DMS153 treated with DMSO at 0.1 percent for 48 hours (cell line): ENCODE results near the gene SULT1C4.
"Not testable (repeated sequence)": the region's sequence is repeated elsewhere in the genome, so short reads cannot be mapped to it uniquely, and the experiment has no call there.

ENCODE experiments used
- DNase-seq: peaks from one replicate; lab custom pipeline; 2025; ENCODE audit not compliant: unreplicated experiment; lab: John Stamatoyannopoulos, UW

Gene SULT1C4

DNA sequence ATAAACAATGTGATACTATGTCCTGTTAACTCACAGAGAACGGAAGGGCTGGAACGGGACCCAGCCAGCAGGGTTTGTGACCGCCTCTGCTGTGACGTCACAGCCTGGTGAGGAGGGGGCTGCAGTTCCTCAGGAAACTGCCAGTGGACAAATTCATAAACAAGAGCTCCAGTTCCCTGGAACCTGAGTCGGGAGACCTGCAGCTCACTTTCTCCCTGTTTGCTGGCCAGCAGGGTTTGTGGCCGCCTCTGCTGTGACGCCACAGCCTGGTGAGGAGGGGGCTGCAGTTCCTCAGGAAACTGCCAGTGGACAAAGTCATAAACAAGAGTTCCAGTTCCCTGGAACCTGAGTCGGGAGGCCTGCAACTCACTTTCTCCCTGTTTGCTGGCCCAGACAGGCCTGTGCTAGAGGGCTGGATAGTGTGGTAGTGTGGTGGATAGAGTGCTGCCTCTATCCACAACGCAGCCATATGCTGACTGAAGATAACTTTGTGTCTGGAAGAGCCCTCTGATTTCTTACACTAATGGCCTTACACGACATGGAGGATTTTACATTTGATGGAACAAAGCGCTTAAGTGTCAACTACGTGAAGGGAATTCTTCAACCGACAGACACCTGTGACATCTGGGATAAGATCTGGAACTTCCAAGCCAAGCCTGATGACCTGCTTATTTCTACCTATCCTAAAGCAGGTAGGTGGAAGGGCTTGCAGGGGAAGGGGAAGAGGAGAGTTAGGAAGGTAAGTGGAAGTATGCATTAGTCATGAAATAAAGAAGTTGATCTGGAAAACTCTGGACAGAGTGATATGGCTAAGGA is at the start of gene SULT1C4:
SULT1C4 (plus strand) TSS at position 140 of the 816 bp plus-strand sequence; CDS start at position 524, 384 bp downstream.
- no peak for DNase-seq

DNA sequence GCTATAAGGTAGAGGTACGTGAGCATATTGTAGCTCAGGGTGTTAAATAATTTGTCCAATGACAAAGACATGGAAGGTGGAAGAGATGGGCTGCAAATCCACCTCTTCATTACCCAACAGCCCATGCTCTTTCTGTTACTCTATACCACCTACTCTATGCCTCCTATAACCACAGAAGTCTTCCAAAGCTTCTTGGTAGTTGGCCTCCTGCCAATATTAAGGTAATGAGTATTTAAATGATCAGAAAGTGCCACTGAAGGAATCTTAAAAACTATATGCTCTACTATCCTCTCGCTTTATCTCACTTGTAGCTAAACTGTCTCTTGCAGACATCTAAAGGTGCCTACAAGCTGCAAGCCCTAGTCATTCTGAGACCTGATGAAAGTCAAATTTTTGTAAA is 48.0 kb upstream of the SULT1C4 start:
- DNase-seq: no peak

DNA sequence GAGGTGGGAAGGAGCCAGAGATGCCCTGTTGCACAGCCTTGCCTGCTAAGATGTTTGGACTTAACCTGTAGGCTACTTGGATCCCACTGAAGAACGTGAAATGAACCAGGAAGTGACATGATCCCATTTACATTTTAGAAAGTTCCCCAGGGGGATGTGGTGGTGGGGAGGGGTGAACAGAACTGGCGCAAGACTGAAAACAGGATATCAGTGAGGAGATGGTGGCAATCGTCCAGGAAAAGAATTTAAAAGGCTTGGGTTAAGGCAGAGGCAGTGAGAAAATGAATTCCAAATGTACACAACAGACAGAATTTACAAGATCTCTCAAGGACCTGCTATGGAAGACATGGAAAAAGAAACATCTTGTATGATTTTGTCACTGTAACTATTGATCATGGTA is 46.8 kb upstream of the SULT1C4 start:
- DNase-seq: no peak

DNA sequence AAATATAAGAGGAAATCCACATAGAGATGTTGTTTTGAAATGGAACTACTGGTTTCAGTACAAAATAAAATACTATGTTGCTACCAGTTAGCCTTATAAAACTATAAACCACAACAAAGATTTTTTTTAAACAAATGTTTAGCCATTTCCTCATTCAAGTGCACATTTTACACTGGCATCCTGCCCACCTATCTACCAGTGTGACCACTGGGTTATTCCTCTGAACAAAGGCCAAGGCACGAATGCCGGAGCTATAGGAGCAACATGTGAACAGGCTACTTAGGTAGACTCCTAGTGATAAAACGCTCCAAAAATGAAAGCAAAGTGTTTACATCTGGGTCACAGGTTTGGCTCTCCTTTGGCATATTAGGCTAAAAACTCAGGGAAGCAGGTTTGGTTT is 31.8 kb upstream of the SULT1C4 start:
- no peak for DNase-seq

DNA sequence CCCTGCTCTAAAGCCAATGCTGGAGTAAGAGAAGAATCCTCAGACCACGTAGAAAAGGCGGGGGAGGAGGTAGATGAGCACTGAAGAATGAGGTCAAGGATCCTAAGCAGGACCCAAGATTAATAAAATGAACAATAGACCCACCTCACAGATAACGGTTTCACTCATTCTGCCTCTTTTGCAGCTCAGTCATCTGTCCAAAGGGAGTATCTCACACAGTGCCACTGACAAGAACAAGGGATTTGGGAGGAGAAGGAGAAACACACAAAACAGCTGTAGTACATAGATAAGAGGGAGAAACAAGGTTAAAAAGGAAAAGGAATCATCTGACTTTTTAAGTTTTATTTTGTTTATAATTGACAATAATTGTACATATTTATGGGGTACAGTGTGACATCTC is 30.9 kb upstream of the SULT1C4 start:
- no peak for DNase-seq

DNA sequence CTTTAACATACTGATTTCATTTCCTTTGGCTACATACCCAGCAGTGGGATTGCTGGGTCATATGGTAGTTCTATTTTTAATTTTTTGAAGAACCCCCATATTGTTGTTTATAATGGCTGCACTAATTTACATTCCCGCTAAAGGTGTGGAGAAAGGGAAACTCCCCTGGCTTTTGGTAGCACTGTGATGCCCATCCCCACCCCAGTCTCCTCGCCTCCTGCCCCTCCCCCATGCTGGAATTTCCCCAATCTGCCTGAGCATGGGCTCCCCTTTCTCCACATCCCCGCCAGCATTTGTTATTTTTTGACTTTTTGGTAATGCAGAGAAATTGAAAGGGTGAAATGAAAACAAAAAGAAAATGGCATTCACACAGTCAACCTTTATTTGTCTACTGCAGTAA is 30.0 kb upstream of the SULT1C4 start:
- no peak for DNase-seq

DNA sequence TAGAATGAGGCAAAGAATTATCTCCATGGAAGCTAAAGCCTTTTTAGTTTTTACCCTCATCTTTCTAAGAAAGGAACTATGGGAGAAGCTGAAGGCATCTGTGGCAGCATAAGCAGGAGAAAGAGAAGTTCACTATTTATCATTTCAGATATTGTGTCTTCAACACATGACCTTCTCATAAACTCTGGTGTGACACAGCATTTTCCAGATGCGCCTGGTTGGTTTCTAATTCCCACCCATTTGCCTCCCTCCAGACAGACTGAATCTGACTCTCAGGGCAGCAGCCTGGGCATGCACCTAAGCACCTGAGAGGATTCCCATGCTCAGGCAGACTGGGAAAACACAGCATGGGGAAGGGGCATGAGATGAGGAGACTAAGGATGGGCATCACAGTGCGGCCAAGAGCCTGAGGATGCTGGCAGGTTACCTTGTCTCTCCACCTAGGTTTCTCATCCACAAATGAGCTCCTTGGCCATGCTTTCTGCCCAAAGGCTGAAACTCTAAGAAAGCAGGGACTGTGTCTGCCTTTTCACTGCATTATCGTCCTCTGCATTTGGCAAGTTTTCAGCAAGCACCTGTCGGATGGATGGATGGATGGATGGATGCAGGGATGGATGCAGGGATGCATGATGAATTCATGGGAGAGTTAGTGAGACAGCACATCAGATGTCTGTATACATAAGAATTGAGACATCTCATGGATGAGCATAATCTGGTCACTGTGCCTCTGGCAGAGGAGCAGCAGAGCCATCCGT is 28.8 kb upstream of the SULT1C4 start:
- no peak for DNase-seq

DNA sequence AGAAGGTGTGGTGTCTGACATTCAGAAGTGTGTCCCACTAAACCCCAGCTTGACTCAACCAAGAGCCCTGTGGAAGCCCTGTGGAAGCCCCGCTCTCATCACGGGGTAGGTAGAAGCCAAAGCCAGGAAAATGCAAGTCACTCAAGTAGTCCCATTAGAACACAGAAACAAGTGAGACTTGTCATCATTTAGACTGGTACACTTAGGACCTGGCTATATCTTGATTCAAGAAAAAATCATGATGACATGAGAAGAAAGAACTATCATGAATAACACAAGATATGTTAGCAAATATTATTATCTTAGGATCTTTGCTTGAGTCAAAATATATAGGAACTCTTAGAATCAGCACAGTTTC is 28.2 kb upstream of the SULT1C4 start:
- no peak for DNase-seq

DNA sequence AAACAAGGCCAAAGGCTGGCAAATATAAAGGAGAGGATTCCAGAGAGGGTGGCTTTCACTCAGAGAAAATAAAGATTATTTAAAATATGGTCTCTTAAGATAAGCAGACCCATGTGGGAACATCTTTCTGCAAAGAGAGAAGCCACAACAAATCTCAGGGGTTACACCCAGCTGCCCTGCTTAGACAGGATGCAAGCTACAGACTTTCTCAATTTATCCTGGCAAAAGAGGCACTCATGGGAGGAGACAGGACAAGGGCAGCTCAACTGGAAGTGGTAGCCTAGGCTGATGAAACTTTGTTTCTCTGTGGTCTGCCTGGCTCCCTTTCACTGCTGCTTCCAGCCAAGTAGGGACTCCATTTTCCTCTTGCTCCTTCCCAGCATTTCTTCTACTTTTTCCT is 25.9 kb upstream of the SULT1C4 start:
- no peak for DNase-seq

DNA sequence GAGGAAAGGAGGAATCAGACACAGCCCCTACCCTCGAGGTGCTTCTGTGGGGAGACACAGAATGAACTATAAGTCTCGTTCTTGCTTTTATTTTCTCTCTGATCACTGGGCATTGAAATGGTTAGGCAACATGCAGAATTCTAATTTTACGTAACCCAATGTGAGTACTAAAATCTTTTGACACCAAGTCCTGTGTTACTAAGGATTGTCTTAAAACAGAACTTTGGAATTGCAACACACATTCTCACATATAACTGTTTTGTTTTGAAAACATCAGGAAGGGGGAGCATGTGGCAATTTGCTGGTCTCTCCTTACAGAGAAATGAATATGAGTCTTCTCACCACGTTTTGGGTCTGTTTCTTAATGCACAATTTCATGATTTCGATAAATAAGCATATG is 23.6 kb upstream of the SULT1C4 start:
- no peak for DNase-seq

DNA sequence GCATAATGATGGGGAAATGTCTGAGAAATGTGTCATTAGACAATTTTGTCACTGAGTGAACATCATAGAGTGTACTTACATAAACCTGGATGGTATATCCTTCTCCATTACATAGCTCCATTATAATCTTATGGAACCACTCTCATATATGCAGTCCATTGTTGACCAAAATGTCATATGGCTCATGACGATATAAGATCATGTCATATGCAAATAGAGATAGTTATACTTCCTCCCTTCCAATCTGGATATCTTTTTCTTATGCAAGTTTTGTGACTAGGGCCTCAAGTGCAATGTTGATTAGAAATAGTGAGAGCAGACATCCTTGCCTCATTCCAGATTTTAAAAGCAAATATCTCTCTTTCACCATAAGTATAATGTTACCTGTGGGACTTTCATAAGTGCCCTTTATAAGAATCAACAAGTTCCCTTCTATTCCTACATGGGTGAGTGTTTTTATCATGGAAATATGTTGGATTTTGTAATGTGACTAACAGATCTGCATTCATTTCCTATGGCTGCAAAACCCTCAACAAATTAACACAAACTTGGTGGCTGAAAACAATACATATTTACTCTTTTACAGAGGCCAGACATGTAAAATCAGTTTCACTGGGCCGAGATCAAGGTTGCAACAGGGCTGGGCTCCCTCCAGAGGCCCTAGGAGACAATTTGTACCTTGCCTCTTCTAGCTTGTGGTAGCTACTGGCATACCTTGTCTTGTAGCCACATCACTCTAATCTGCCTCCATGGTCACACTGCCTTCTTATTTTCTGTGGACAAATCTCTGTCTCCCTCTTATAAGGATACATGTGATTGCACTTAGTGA is 21.6 kb upstream of the SULT1C4 start:
- DNase-seq: no peak

DNA sequence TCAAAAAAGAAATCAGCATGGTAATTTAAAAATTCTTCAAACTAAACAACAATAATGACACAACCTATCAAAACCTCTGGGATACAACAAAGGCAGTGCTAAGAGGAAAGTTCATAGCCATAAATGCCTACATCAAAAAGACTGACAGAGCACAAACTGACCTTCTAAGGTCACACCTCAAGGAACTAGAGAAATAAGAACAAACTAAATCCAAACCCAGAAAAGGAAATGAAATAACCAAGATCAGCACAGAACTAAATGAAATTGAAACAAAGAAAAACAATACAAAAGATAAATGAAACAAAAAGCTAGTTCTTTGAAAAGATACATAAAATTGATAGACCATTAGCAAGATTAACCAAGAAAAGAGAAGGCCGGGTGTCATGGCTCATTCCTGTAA is 18.4 kb upstream of the SULT1C4 start:
- DNase-seq: not testable (repeated sequence)

DNA sequence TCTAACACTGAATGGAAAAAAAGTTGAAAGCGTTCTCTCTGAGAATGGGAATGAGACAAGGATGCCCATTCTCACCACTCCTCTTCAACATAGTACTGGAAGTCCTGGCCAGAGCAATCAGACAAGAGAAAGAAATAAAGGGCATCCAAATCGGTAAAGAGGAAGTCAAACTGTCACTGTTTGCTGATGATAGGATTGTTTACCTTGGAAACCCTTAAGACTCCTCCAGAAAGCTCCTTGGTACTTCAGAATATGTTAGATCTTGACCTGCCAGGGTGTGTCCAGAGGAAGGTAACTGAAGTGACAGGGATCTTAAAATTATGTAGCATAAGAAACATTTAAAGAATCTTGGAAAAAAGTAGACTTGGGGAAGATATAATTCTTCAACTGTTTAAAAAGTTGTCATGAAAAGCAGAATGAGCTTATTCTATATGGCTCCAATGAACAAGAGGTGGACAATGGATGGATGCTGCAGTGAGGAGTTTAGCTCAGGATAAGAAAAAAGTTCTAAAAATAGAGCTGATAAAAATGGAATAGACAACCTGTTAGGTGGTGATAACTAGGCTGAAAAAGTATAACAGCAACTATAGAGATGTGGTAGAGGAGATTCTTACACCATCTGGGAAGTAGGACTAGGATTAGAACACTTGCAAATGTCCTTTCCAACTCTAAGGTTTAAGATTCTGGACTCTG is 16.8 kb upstream of the SULT1C4 start:
- no peak for DNase-seq

DNA sequence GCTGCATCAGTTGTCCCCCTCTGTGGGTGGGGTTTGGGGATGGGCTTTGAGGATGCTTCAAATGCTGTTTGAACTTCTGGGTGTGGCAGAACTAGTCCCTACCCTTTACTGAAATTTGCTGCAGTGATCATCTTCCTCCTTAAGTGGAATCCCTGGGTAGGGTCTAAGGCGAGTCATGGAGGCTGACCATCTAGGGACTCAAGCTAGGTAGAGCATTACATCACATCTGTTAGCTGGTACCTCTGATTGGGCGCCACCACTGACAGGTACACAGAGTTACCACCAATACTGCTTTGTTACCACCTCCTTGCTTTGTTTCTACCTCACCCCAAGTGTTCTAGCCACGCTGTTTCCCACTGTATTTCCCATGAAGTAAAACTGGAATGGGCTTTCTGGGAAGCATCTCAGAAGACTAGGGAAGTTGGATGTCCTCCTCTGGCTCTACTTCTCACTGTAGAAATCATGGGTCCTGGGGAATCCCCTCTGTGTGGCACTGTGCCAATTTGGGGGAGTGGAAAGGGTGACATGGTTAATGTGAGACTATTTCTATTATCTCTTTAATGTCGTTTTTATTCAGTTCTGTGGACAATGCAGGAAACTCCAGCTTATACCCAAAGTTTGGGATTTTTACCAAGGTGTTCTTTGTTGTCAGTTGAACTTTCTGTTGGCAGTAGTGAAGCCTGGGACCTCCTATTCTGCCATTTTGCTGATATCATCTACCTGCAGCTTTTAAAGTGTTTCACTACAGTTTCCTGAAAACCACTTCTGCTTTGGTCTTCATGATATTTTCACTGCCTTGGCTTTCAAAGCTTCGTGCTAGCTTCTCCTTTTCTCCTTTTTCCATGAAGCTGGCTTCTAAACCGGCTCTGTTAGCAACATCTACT is 14.5 kb upstream of the SULT1C4 start:
- DNase-seq: no peak

DNA sequence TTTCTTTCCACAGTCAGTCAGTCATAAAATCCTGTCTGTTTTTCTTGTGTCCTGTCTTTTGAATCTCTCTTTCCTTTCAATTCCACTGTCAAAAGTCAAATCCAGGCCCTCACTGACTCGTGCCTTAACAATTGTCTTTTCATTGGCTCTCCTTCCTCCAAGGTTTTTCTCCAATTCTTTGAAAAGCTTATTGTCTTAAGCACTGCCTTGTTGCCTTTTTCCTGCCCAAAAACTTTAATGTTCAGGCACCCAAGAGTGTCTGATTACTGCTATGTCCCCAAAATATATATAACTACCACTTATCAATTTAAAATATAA is 13.9 kb upstream of the SULT1C4 start:
- DNase-seq: no peak

DNA sequence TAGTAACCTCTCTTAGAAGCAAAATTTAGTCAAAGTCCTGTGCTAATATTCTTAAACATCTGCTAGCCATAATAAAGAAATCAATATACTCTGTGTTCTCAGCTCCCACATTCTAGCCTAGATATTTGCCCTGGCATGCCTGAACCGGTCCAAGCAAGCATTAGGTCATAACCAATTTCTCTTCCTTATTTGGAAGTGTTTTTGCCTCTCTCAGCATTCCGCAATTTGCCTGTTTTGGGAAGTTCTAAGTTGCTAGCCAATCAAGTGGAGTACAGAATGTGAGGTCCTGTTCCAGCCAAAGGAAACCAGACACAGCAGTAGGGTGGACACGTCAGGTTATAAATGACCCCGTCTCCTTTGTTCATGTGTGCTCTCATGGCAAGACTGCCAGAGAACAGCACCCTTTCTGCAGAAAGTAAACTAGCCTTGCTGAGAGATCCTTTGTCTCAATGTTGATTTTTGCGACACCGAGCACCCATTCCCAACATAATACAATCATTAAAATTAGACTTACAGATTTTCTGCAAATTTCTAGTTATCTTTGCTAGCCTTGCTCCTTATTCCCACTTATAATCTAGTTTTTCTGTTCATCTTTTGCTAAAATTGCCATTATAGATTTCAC is 13.0 kb upstream of the SULT1C4 start:
- DNase-seq: no peak

DNA sequence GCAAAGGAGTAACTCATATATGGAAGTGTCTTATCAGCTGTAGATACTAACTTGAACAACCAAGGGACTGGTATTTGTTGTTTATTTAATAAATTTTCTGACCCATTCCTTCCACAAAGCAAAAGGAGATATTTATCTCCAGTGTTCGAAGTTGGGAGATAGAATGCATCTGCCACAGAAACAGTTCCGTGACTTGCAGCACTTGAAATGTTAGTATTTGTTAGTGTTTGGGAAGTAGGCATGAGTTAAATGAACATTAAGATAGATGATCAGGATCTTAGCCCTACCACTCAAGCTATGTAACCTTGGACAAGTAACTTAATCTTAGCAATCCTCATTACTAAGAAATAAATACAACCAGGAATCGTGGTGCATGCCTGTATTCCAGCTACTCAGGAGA is 12.1 kb upstream of the SULT1C4 start:
- DNase-seq: no peak

DNA sequence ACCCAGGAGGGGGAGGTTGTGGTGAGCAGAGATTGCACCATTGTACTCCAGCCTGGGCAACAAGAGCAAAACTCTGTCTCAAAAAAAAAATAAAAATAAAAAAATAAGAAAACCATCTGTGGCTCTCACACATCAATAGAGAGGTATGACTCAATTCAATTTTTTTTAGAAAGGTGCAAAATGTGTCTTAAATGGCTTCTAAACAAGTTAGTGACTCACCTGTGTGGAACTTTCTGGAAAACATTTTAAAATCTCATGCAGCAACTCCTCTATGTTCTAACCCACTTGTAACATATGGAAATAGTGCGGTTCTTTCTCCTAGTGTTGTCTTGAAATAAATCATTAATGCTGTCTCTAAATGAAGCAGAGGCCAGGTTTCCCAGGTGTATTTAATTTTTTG is 10.7 kb upstream of the SULT1C4 start:
- DNase-seq: no peak

DNA sequence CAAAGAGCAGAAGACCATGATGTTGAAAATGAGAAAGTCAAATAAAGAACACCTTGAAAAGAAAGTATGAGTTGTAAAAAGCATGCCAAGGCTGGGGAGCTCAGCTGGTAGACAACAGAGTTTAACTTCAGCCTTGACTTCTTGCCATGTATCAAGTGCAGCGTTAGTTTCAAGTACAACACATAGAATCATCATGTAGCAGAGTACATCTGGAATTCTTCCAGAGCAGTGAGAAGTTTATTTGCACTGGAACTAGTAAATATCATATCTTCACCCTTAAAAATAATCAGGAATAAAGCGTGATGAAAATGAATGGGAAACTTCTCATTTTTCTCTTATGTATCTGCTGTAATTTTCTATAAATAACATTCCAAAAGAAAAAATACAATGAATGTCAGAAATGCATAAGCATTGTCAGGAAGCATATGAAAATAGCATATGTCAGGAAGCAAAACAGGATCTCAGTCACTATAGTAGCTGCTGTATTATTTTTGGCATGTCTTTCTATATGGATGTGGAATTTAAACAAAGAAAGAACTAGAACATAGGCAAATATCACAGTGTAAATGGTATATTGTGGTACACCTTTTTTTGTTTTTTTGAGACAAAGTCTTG is 10.1 kb upstream of the SULT1C4 start:
- DNase-seq: no peak
